Spinal cord (tissue), 10 donors: ENCODE results near the gene LYZL4. TPM values are rescaled to one million over a fixed set of nuclear protein-coding genes. Genes with fewer than 3 reads are reported as not detected.

Experiments used
- DNase-seq, 6 donors: peaks; one replicate each; pipeline versions ENCODE4 v3.0.0 to v3.0.0-alpha.2; 2013 to 2015; ENCODE audit warnings: low spot score in 6 of 6, low read depth in 4 of 6
- H3K27ac ChIP-seq: one replicate; pipeline ENCODE4 v1.5.1; 2013; ENCODE audit warnings: low read depth, low read length, control low read depth
- H3K27me3 ChIP-seq: one replicate; pipeline ENCODE4 v1.6.1; 2013; ENCODE audit warnings: low read length; ENCODE audit not compliant: control insufficient read depth, insufficient read depth
- H3K36me3 ChIP-seq: one replicate; pipeline ENCODE4 v1.6.1; 2013; ENCODE audit warnings: low read length; ENCODE audit not compliant: control insufficient read depth, insufficient read depth
- H3K4me1 ChIP-seq: one replicate; pipeline ENCODE4 v1.6.1; 2013; ENCODE audit warnings: low read length; ENCODE audit not compliant: control insufficient read depth, insufficient read depth
- H3K4me3 ChIP-seq: one replicate; pipeline ENCODE4 v1.5.1; 2013; ENCODE audit warnings: low read depth, low read length, control low read depth
- H3K9me3 ChIP-seq: one replicate; pipeline ENCODE4 v1.6.1; 2013; ENCODE audit warnings: low read length; ENCODE audit not compliant: control insufficient read depth, insufficient read depth
- WGBS: methylation state at CpG from one replicate; pipeline ENCODE4 v1.1.5; 2013; ENCODE audit warnings: missing lambda C conversion rate; ENCODE audit not compliant: insufficient coverage; 5-methylcytosine and 5-hydroxymethylcytosine counted together
- polyA plus RNA-seq, 2 donors: library from polyadenylated mRNA; unstranded; fragments of 120-200 nt; gene quantifications; one replicate each; pipeline ENCODE4 v1.2.1, GENCODE V29; 2013; ENCODE audit not compliant: insufficient read length in 2 of 2
- total RNA-seq, 2 donors: library from RNA; depleted of rRNA in 1 of 2; stranded (reverse); fragments of 120-200 nt in 1 of 2; fragments of >200 nt in 1 of 2; gene quantifications; one replicate each; pipeline versions ENCODE4 v1.2.3 to v1.2.4, GENCODE V29; 2013 to 2014
- donor health status: healthy.

LYZL4 gene
- total and polyA plus RNA-seq, 4 donors: not detected

DNA sequence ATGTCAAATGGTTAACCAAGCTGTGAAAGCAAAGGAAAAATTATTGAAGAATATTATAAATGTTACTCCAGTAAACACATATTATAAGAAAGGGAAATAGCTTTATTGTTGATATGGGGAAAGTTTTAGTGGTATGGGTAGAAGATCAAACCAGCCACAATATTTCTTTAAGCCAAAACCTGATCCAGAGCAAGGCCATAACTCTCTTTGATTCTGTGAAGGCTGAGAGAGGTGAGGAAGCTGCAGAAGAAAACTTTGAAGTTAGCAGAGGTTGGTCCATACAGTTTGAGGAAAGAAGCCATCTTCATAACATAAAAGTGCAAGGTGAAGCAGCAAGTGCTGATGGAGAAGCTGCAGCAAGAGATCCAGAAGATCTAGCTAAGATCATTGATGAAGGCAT is 54.8 kb downstream of the LYZL4 start:
- H3K9me3 ChIP-seq: peaks cover 4% of the 10 kb centered on the region
- no peaks in the 10 kb centered on the region for H3K4me1 ChIP-seq
- H3K27ac ChIP-seq: no peak overlapping the region
- no peak overlapping the region for H3K4me3 ChIP-seq
- H3K27me3 ChIP-seq: no peaks in the 10 kb centered on the region
- DNase-seq: no peak
- H3K36me3 ChIP-seq: no peaks in the 10 kb centered on the region

DNA sequence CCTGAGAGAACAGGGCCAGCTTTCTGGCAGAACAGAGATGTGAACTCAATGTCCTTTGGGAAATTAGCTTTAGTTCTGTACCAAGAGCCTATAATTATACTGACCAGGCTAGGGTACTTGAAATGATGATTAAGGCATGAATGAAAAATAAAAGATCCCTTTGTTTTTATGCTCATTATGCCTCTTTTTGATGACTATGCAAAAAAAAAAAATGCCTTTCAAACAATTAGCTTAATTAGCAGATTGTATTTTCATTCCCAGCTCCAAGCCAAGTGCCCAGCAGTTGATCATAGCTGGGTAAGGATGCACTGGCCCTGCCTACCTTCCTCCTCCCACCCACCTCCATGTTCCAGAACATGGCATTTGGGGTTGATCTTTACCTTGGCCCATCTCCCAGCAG is 56.8 kb downstream of the LYZL4 start:
- Histone ChIP-seq H3K36me3 (no peaks in the 10 kb centered on the region), H3K27ac (no peak overlapping the region)
- no peak for DNase-seq

GRCh38 chr3:42351207-42351606 is 59.2 kb downstream of the LYZL4 start:
- no peaks in the 10 kb centered on the region for H3K36me3 ChIP-seq
- WGBS: 26% methylated on average over 2 of the region's 2 CpGs
- H3K9me3 ChIP-seq: peaks cover 4% of the 10 kb centered on the region
- no peak overlapping the region for H3K4me3 ChIP-seq
- H3K4me1 ChIP-seq: no peaks in the 10 kb centered on the region
- peak in 1 of 6 donors; percentile 79 for DNase-seq
- no peaks in the 10 kb centered on the region for H3K27me3 ChIP-seq
- no peak overlapping the region for H3K27ac ChIP-seq

More for the DNA sequence above, 56.8 kb downstream of the LYZL4 start:
- no peak overlapping the region for H3K4me3 ChIP-seq
- H3K27me3 ChIP-seq: no peaks in the 10 kb centered on the region
- H3K9me3 ChIP-seq: peaks cover 4% of the 10 kb centered on the region
- no peaks in the 10 kb centered on the region for H3K4me1 ChIP-seq

GRCh38 chr3:42349765-42350594 is 60.4 kb downstream of the LYZL4 start:
- Histone ChIP-seq H3K36me3 (no peaks in the 10 kb centered on the region), H3K27me3 (no peaks in the 10 kb centered on the region), H3K4me3 (no peak overlapping the region), H3K4me1 (no peaks in the 10 kb centered on the region), H3K9me3 (no peaks in the 10 kb centered on the region), H3K27ac (no peak overlapping the region)
- DNase-seq: peak in 1 of 6 donors; percentile 87
- 83% methylated on average over 5 of the region's 7 CpGs for WGBS

GRCh38 chr3:42347928-42348327 is 62.5 kb downstream of the LYZL4 start:
- 94% methylated on average over 2 of the region's 2 CpGs for WGBS

More at GRCh38 chr3:42347928-42348327, 62.5 kb downstream of the LYZL4 start:
- Histone ChIP-seq H3K4me1 (no peaks in the 10 kb centered on the region), H3K27ac (no peak overlapping the region), H3K36me3 (no peaks in the 10 kb centered on the region), H3K27me3 (no peaks in the 10 kb centered on the region), H3K4me3 (no peak overlapping the region), H3K9me3 (no peaks in the 10 kb centered on the region)
- no peak for DNase-seq

Other genes with a start within 250 kb of the LYZL4 start
- gene CCK, start 144.4 kb downstream of the LYZL4 start, total RNA-seq: 10 to 100 TPM in 1 of 2 donors, 1 to 10 TPM in 1; 5.1 to 17.5 TPM
- 10 to 100 TPM; 31.6 to 32.0 TPM for gene CCK, start 144.4 kb downstream of the LYZL4 start, polyA plus RNA-seq
- gene VIPR1, start 92.0 kb upstream of the LYZL4 start, total RNA-seq: 1 to 10 TPM; 1.4 to 2.2 TPM
- 1 to 10 TPM; 1.5 to 2.5 TPM for gene VIPR1, start 92.0 kb upstream of the LYZL4 start, polyA plus RNA-seq
- gene SEC22C, start 171.4 kb upstream of the LYZL4 start, total RNA-seq: 10 to 100 TPM; 62.5 to 67.4 TPM
- gene SEC22C, start 171.4 kb upstream of the LYZL4 start, polyA plus RNA-seq: 10 to 100 TPM; 40.4 to 44.1 TPM
- 10 to 100 TPM; 19.6 to 22.8 TPM for gene SS18L2, start 180.2 kb upstream of the LYZL4 start, total RNA-seq
- gene SS18L2, start 180.2 kb upstream of the LYZL4 start, polyA plus RNA-seq: 10 to 100 TPM; 32.5 to 33.4 TPM
- gene NKTR, start 190.1 kb upstream of the LYZL4 start, total RNA-seq: 100 to 1,000 TPM in 1 of 2 donors, 10 to 100 TPM in 1; 94.5 to 176 TPM
- 10 to 100 TPM; 80.8 to 96.0 TPM for gene NKTR, start 190.1 kb upstream of the LYZL4 start, polyA plus RNA-seq
- 10 to 100 TPM; 23.8 to 47.4 TPM for gene ZBTB47, start 243.1 kb upstream of the LYZL4 start, total RNA-seq
- 10 to 100 TPM; 58.8 to 59.5 TPM for gene ZBTB47, start 243.1 kb upstream of the LYZL4 start, polyA plus RNA-seq